HG02678 (cell line): ENCODE measurements around the gene SERPINA5.
"Not testable (repeated sequence)": the region's sequence is repeated elsewhere in the genome, so short reads cannot be mapped to it uniquely, and the experiment has no call there.

Experiments
- ATAC-seq: cut with Tn5 transposase; IDR thresholded peaks from one replicate; pipeline ENCODE4 v1.9.1; 2021; ENCODE audit warnings: mild to moderate bottlenecking, moderate library complexity; ENCODE audit not compliant: unreplicated experiment

SERPINA5 gene

DNA sequence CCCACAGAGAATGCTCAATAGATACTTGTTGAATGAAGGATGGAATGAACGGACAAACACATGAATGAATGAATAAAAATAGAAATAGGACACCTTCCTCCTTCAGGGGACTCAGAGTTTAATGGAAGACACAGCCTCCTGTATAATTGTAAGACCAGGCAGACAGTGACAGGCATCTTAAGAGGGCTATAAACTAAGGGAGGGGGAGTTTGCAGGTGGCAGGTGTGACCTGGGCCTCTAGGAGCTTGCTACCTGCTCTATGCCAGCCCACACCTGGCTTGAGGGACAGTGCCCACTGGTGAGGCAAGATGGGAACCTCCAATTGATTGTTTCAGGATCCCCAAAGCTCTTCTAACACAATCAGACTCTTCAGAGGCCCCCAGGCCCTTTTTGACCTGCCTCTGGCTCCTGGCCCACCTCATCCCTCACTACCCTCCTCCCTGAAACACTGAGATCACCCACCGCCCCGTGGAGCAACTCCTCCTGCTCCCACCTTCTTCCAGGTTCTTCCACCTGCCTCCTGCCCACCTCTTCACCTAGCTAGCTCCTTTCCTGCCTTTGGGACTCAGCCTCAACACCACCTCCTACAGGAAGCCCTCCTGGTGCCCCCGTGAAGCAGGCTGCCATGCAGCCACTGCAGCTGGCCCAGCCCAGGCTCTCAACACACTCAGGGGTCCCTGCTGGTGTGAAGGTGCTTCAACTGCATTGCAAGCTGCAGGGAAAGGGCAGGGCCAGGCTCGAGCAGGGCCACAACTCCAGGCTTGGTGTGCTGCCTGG, 40.3 kb downstream of the SERPINA5 start:
- ATAC-seq: no peak

GRCh38 chr14:94622653-94623421, 41.6 kb downstream of the SERPINA5 start:
- ATAC-seq: no peak

DNA sequence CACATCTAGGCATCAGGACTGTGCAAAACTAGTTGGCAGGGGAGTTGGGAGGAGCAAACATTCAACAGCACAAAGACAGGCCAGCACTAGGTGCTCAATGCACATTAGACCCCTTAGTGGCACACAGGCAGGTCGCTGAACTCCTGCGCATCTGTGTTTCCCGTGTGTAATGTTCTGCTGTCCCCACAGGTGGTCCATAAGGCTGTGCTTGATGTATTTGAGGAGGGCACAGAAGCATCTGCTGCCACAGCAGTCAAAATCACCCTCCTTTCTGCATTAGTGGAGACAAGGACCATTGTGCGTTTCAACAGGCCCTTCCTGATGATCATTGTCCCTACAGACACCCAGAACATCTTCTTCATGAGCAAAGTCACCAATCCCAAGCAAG, 42.2 kb downstream of the SERPINA5 start:
- ATAC-seq: no peak

DNA sequence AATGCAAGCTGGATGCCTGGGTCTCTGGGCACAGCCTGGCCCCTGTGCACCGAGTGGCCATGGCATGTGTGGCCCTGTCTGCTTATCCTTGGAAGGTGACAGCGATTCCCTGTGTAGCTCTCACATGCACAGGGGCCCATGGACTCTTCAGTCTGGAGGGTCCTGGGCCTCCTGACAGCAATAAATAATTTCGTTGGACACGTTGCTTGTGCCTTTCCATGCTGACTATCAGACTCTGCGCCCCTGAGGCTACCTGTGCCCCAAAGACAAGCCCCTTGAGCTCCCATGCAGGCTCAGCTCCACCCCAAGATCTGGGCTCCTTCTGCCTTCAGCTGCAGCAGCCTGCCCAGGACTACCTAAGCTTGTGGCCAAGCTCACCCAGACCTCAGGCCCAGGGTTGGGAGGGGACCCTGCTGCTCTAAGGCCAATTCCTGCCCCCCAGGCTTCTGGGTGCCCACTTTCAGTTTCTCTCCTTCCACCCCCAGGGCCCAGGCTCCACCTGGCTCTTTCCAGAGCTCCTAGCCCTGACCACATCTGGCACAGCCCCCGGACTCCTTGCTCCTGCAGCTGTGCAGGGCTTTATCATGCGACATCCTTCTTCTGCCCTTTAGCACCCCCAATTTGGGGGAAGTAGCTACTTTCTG, 42.8 kb downstream of the SERPINA5 start:
- ATAC-seq: no peak

DNA sequence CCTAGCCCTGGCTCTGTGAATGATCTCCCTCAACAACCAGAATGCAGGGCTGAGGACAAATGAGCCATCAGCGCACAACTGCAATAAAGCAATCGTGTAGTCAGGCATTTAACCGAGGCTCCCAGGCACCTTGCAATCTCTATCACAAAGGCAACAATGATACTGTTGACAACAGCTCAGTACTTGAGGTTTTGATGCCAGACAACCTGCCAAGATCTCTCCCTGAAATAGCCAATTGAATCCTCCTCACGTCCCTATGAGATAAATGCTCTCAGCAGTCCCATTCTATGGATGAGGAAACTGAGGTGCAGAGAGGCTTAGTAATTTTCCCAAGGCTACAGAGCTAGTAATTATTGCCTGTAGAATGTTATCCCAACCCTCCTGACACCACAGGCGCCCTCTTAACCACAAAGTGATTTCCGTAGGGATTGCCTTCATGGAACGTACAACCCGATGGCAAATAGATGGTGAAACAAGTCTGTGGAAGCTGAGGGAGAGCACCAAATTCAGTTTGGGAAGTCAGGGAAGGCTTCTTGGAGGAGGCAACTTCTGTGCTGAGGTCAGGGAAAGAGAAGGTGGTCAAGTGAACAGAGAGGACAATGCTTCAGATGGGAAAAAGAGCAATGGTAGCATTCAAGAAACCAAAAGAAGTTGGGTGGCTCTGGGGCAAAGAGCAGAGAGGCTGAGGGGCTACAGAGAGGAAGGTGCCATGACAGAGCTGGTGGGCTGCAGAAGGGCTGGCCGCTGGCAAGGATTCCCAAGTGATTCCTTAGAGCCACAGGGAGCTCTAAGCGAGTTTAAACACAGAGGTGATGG, 43.5 kb downstream of the SERPINA5 start:
- no peak for ATAC-seq

DNA sequence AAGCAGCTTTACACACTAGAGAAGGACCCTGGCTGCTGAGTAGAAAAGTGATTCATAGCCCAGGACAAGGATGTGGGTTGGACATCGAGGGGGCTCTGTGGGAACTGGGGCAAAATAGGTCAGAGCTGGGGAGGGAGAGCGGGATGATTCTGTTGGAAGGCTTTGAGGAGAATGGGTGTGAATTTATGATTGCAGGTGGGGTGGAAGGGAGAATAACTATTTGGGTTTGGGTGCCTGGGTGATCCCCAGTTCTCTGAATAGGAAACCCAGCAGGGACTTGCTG, 44.1 kb downstream of the SERPINA5 start:
- no peak for ATAC-seq

- no peak for ATAC-seq
Measured at GRCh38 chr14:94628578-94628977, 47.4 kb downstream of the SERPINA5 start.

GRCh38 chr14:94630396-94630795, 49.2 kb downstream of the SERPINA5 start:
- ATAC-seq: no peak

- ATAC-seq: no peak
Measured at GRCh38 chr14:94631050-94631449, 49.8 kb downstream of the SERPINA5 start.

- no peak for ATAC-seq
Measured at GRCh38 chr14:94631536-94632304, 50.5 kb downstream of the SERPINA5 start.

GRCh38 chr14:94632305-94632590, 51.0 kb downstream of the SERPINA5 start:
- ATAC-seq: no peak

- no peak for ATAC-seq
Measured at GRCh38 chr14:94633121-94633520, 51.9 kb downstream of the SERPINA5 start.

GRCh38 chr14:94635154-94635553, 53.9 kb downstream of the SERPINA5 start:
- ATAC-seq: no peak

GRCh38 chr14:94636744-94637412, 55.7 kb downstream of the SERPINA5 start:
- ATAC-seq: no peak

GRCh38 chr14:94637814-94638213, 56.6 kb downstream of the SERPINA5 start:
- ATAC-seq: not testable (repeated sequence)

DNA sequence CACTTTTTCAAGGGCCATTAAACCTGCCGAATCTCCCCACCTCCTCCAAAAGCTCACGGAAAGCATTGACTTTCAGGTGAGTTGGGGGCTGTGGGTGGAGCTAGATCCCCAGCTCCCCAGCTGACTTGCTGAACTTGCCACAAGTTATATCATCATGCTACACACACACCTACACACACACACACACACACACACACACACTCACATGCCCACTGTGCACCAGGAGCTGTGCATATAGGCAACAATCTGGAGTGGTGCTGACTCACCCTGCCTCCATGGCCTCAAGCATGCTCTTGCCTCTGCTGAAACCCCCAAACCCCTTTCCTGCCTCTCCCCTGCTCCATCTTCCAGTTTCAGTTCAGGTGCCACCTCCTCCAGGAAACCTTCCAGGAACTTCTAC, 57.1 kb downstream of the SERPINA5 start:
- ATAC-seq: no peak

GRCh38 chr14:94638961-94639817, 58.0 kb downstream of the SERPINA5 start:
- ATAC-seq: no peak

DNA sequence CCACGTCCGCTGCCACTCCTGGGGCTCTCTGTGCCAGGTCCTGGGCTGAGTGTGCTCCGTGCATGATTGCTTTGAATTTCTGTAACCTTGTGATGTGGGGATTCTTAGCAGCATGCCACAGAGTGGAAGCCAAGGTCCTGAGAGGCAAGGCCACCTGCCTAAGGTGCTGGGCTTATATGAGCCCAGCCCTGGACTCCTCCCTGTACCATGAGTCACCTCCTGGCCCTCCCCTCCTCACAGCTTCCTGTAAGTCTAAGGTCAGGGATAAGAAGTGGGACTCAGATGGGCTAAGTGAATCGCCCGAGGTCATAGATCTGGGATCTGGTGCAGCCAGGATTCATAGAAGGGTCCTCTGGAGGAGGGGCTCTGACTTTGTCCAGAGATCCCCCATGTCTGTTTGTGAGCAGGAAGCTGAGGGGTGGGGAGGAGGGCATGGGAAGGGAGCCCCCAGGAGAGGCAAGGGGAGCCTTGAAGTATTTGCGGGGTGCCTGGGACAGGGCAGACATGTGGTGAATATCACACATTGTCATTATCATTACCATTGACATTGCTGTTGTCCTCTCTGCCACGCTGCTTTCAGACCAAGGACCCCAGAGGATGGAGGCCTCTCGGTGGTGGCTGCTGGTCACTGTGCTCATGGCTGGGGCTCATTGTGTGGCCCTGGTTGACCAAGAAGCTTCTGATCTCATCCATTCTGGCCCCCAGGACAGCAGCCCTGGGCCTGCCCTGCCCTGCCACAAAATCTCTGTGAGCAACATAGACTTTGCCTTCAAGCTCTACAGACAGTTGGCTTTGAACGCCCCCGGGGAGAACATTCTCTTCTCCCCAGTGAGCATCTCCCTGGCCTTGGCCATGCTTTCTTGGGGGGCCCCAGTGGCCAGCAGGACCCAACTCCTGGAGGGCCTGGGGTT, 59.8 kb downstream of the SERPINA5 start:
- ATAC-seq: no peak
